NCI-H1105 (cell line): ENCODE results near the gene WDR82.

Source experiments
- DNase-seq: peaks from one replicate; lab custom pipeline; 2025; lab: John Stamatoyannopoulos, UW

The WDR82 gene

DNA sequence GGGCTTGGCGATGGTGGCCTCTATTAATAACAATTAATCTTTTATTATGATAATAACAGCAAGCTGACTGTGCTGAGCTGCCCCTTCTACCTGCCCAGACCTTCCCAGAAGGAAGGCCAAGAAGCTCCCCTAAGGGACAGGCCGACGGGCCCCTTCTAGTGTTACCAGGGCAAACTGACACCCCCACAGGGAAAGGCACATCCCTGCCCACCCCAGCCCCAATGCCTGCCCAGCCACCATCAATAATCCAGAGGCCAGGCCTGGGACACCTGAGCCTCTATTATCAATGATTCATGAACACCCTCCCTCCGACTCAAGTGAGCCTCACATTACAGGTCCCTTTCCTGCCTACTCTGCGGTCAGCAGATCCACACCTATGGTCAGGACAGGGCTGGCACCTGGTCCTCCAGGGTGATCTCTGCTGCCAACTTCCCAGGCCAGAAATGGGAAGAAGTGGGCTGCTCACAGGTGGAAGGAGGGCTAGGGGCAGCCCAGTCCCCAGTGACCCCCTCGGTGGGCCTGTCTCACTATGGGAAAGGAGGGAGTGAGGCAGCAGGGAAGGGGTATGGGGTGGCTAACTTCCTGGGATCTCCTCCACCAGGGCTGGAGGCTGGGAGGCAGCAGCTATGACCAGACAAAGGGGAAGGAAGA, 41.3 kb downstream of the WDR82 start:
- DNase-seq: no peak

DNA sequence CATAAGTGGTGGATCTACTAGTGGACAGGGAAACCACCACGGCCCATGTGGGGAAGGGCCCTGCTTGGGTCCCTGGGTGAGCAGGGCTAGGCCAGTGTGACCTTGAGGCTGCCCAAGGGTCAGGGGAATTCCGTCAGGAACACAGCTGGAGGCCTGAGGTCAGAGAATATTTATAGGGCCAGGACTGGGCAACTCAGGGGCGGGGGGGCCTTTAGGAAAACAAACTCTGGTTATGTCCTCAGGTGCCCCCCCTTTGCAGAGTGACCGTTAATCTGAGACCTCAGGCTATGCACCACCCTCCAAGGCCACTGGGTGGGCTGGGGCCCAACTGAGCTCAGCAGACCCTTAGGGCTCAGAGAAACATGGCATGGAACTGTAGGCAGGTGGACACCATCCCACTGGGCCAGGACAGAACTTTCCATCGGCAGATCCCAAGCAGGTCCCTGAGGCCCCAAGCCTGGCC, 42.0 kb downstream of the WDR82 start:
- DNase-seq: no peak

- DNase-seq: no peak
Measured at GRCh38 chr3:52234516-52235447, 43.7 kb downstream of the WDR82 start.

- no peak for DNase-seq
Measured at GRCh38 chr3:52233968-52234367, 44.5 kb downstream of the WDR82 start.

- no peak for DNase-seq
Measured at GRCh38 chr3:52233108-52233591, 45.3 kb downstream of the WDR82 start.

- DNase-seq: no peak
Measured at GRCh38 chr3:52232279-52233107, 46.0 kb downstream of the WDR82 start.

DNA sequence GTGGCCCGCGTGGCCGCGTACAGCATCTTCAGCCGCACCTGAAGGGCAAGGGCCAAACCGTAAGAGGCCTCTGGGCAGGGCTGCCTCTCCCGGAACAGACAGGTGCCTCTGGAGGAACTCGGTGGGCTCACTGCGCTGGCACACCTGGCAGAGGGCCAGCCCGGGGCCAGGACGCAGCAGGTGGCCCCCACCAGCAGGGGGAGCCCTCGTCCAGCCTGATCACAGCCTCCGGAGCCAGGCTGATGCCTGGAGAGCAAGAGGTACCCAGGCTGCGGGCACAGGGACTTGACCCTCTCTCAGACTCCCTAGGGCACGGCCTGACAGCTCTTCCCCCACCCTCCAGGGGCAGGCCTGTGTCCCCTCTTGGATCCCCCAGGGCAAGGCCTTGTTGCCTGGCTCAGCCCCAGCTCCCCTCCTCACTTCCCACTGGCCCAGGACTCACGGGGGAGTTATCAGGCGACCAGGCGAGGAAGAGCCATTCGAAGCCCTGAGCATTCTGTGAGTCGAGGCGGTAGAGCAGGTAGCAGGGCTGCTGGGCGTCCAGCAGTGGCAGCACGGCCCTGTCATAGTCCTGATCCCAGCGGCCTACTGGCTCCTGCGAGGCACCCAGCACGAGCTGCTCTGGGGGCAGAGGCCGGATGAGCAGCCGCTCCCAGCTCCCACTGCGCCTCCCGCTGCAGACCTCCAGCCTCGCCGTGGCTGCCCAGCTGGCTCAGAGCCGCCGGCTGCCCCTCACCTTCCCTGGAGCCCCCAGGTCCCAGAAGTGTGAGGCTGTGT, 46.8 kb downstream of the WDR82 start:
- DNase-seq: peak; percentile 31

DNA sequence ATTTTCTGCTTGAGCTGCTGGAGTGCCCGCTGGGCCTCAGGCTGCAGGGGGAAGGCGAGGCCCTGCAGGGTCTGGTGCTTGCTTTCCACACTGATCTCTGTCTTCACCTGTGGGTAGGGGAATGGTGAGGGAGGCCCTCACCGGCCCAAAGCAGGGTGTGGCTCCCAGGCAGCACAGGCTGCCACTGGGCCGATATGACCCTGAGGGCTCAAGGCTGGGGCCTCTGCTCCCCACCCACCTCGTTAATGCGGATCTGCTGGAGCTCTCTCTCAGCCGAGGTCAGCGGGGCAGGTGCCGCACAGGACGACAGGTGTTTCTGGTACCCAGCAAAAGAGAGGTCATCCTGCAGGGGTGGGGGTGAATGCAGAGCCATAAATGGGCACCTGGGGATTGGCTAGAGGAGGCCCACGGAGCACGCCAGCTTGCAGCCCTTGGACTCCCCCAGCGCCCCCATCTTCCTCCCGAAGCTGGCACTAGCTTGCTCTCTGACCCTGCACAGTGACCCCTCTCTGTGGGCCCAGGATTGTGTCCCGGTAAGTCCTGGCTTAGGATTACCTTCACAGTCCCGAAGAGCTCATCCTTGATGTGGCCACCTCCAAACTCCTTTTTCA, 47.5 kb downstream of the WDR82 start:
- DNase-seq: no peak

- DNase-seq: no peak
Measured at GRCh38 chr3:52230461-52230860, 48.0 kb downstream of the WDR82 start.

- no peak for DNase-seq
Measured at GRCh38 chr3:52229656-52230055, 48.8 kb downstream of the WDR82 start.

- no peak for DNase-seq
Measured at GRCh38 chr3:52228751-52229291, 49.6 kb downstream of the WDR82 start.

DNA sequence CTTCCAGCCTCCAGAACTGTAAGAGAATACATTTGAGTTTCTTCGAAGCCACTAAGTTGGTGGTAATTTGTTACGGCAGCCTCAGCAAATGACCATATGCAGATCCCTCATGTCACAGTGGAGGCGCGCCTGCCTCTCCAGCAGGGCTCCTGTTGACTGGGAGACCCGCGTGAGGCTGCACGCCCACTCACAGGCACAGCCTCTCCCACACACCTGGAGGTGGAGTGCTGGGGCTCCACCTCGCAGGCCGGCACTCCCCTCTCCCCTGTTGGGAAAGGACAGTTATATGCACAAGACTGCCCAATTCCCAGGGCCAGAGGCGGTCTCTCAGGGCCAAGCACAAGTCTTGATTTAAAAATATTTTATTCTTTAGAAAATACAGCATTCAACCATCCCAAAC, 50.2 kb downstream of the WDR82 start:
- no peak for DNase-seq

GRCh38 chr3:52227766-52228165, 50.7 kb downstream of the WDR82 start:
- DNase-seq: no peak

- DNase-seq: no peak
Measured at GRCh38 chr3:52227117-52227516, 51.3 kb downstream of the WDR82 start.

DNA sequence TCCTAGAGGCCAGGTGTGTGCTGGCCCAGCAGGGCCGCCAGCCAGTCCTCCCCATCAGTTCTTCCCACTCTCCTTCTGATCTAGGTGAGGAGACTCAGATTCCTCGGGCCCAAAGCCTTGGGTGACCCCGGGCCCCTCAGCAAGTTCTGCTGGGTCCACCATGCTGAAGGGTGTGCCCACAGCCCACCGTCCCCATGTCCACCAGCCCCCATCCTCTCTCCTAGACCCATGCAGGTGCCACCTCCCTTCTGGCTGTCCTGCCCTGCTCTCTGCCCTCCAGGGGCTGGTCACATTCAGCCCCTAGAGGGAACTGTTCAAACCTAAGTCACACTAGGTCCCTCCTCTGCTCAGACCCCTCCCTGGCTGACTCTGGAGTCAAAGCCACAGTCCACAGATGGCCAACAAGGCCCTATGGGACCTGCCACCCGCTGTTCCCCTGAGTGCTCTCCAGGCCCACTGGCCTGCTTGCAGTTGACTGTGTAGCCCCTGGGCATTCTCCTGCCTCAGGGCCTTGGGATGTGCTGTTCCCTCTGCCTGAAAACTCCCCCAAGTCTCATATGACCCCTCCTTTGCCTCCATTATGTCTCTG, 52.1 kb downstream of the WDR82 start:
- DNase-seq: no peak

- DNase-seq: no peak
Measured at GRCh38 chr3:52225452-52226228, 52.8 kb downstream of the WDR82 start, which contains the start of gene TLR9. Gene TLR9, minus strand, starts transcription at chr3:52225645. Its CDS starts 116 bp downstream, at chr3:52225529.

DNA sequence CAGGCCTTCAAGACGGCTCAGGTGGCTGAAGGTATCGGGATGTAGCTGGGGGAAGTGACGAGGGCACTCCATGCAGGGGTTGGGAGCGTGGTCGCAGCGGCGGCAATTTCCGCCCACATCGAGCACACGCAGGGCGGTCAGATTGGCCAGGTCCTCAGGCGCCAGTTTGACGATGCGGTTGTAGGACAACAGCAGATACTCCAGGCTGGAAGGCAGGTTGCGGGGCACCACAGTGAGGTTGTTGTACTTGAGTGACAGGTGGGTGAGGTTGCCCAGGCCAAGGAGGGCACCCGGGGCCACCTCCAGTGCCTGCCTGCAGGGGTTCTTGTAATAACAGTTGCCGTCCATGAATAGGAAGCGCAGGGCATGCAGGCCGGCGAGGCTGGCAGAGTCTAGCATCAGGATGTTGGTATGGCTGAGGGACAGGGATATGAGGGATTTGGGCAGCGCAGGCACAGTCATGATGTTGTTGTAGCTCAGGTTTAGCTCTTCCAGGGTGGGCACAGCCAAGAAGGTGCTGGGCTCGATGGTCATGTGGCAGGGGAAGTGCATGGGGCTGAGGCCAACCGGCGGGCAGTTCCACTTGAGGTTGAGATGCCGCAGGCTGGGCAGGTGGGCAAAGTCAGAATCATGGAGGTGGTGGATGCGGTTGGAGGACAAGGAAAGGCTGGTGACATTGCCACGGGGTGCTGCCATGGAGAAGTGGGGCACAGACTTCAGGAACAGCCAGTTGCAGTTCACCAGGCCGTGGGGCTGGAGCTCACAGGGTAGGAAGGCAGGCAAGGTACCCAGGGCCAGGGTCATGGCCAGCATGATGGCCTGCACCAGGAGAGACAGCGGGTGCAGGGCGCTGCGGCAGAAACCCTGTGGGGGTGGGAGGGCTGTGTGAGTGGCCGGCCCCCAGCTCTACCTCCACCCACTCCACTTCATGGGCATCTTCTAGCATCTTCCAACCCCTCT, 54.7 kb downstream of the WDR82 start:
- no peak for DNase-seq
